Lower lobe of right lung (tissue), 2 donors: Measurements from ENCODE around the gene EPN1. TPM values are rescaled to one million over a fixed set of nuclear protein-coding genes. Genes with fewer than 3 reads are reported as not detected.

Source experiments
- ATAC-seq, 2 donors: fragments of 200-7000 bp; cut with Tn5 transposase; one replicate each; pipeline ENCODE4 v1.9.1; 2020 to 2022; ENCODE audit warnings: mild to moderate bottlenecking in 2 of 2, moderate library complexity in 2 of 2
- DNase-seq: peaks from one replicate; pipeline ENCODE4 v3.0.0-alpha.2; 2020
- H3K27ac ChIP-seq: fragments of 200-600 bp; one replicate; pipeline ENCODE4 v1.8.0; 2022
- H3K27me3 ChIP-seq: fragments of 200-600 bp; one replicate; pipeline ENCODE4 v1.8.0; 2022; ENCODE audit warnings: low read depth
- H3K36me3 ChIP-seq: fragments of 200-600 bp; one replicate; pipeline ENCODE4 v1.8.0; 2022; ENCODE audit warnings: mild to moderate bottlenecking
- H3K4me1 ChIP-seq: fragments of 200-600 bp; one replicate; pipeline ENCODE4 v1.8.0; 2022
- H3K4me3 ChIP-seq: fragments of 200-600 bp; one replicate; pipeline ENCODE4 v1.8.0; 2022; ENCODE audit warnings: mild to moderate bottlenecking
- H3K9me3 ChIP-seq: fragments of 200-600 bp; one replicate; pipeline ENCODE4 v1.8.0; 2022
- CTCF ChIP-seq: fragments of 200-600 bp; IDR thresholded peaks from one replicate; pipeline ENCODE4 v1.8.0; 2022; ENCODE audit warnings: antibody characterized with exemption, mild to moderate bottlenecking
- intact Hi-C: fragments of 100-400 bp; cut with DNase I; formaldehyde crosslinking; loops from one replicate; pipeline ENCODE4 v1.11.0; 2022
- total RNA-seq: library from RNA; stranded (reverse); fragmentation: NEBNext Ultra II Directional; extraction: Animal tissue kit (Norgen Biotek cat#: 25700); gene quantifications from one replicate; pipeline ENCODE4 v1.2.1, GENCODE V29; 2021
- donor health status: DM: no; HTN: yes; CAD: no; lungs with severe emphysema.

Gene EPN1
- total RNA-seq, 1 donor from 2014 or later = 105 TPM

GRCh38 chr19:55697698-55698097 lies 22.7 kb downstream of the EPN1 start:
- peak; percentile 30 for DNase-seq
- TF ChIP-seq CTCF = no peak

GRCh38 chr19:55698256-55698655 lies 23.2 kb downstream of the EPN1 start:
- no peak for TF ChIP-seq CTCF
- intact Hi-C loops = no loop called here
- Histone ChIP-seq H3K4me1 (no peaks in the 10 kb centered on the region), H3K36me3 (peaks cover 67% of the 10 kb centered on the region), H3K27me3 (no peaks in the 10 kb centered on the region), H3K27ac (no peak overlapping the region), H3K4me3 (no peak overlapping the region), H3K9me3 (no peaks in the 10 kb centered on the region)
- ATAC-seq (peak in 1 of 2 donors; percentile 20), DNase-seq (peak; percentile 30)

More at GRCh38 chr19:55697698-55698097, 22.7 kb downstream of the EPN1 start:
- Histone ChIP-seq H3K4me3 (no peak overlapping the region), H3K9me3 (no peaks in the 10 kb centered on the region), H3K27ac (no peak overlapping the region), H3K36me3 (peaks cover 73% of the 10 kb centered on the region), H3K27me3 (no peaks in the 10 kb centered on the region), H3K4me1 (no peaks in the 10 kb centered on the region)
- intact Hi-C loops = no loop called here
- ATAC-seq = no peak

- no peak for ATAC-seq
- no peak overlapping the region for H3K27ac ChIP-seq
- no peaks in the 10 kb centered on the region for H3K27me3 ChIP-seq
- TF ChIP-seq CTCF = no peak
- H3K36me3 ChIP-seq = peaks cover 58% of the 10 kb centered on the region
- H3K4me3 ChIP-seq = no peak overlapping the region
- H3K4me1 ChIP-seq = no peaks in the 10 kb centered on the region
- no peaks in the 10 kb centered on the region for H3K9me3 ChIP-seq
- intact Hi-C loops = no loop called here
- DNase-seq = peak; percentile 16
Measured at GRCh38 chr19:55699221-55699620, 24.2 kb downstream of the EPN1 start.

DNA sequence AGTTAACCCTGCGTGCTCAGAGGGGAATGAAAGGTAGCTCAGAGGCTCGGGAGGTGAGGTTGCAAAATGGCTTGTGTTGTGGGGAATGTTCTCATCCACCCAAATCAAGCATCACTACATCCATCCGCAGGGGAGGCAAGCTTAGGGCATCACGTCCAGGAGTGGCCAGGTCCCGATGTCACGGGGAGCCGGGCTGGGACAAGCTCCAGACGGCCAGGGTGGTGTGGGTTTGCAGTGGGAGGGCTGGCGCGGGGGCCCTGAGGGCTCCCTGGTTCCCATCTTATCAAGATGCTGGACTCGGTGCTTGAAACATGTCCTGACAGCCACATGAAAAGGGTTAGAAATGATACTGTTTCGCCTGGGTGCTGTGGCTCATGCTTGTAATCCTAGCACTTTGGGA lies 25.8 kb downstream of the EPN1 start:
- Histone ChIP-seq H3K4me3 (no peak overlapping the region), H3K36me3 (peaks cover 42% of the 10 kb centered on the region), H3K27ac (no peak overlapping the region), H3K27me3 (no peaks in the 10 kb centered on the region), H3K9me3 (no peaks in the 10 kb centered on the region), H3K4me1 (no peaks in the 10 kb centered on the region)
- ATAC-seq = no peak
- DNase-seq = peak; percentile 36
- intact Hi-C loops = no loop called here
- no peak for TF ChIP-seq CTCF

DNA sequence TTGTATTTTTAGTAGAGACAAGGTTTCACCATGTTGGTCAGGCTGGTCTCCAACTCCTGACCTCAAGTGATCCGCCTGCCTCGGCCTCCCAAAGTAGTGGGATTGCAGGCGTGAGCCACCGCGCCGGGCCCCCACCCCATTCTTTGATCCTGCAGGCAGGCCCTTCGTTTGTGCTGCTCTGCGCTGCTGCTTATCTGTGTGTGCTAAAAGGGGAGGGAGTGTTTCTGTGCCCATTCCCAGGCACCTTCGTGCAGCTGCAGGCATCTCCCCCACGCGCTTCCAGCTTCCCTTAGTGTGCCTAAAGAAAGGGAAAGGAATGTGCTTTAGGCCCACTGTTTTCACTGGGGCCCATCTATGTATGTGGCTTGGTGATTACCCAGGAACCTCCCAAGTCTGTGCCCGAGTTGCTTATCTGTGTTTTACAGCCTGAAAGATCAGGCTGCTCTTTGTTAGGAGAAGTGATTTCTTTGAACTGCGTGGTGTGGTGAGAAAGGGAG lies 27.2 kb downstream of the EPN1 start:
- intact Hi-C loops = no loop called here
- H3K4me3 ChIP-seq = no peak overlapping the region
- no peaks in the 10 kb centered on the region for H3K27me3 ChIP-seq
- H3K4me1 ChIP-seq = no peaks in the 10 kb centered on the region
- H3K27ac ChIP-seq = no peak overlapping the region
- DNase-seq (no peak), ATAC-seq (no peak)
- peaks cover 28% of the 10 kb centered on the region for H3K36me3 ChIP-seq
- no peaks in the 10 kb centered on the region for H3K9me3 ChIP-seq
- TF ChIP-seq CTCF = no peak
